ENCODE data around the gene XPOT. TPM values are rescaled to one million over a fixed set of nuclear protein-coding genes. Genes with fewer than 3 reads are reported as not detected.

Gene XPOT
- total RNA-seq, 3 donors from 2014 or later = 41.0 to 71.0 (median 52.7) TPM

DNA sequence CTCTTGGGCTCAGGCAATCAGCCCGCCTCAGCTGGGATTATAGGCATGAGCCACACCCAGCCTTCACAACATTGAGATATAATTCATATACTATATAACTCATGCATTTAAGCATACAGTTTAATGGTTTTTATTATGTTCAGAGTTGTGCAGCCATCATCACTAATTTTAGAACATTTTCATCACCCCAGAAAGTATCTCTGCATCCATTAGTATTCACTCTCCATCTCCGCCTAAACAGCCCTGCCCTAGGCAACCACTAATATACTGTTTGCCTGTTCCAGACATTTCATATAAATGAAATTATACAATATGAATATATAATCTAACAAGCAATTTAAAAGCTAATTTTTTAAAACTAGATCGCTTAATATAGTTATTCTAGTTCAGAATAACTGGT is 82.5 kb downstream of the XPOT start:
- DNase-seq (ENCODE audit: low spot score in 2 of 2) = no peak
- TF ChIP-seq, protein P1, sequence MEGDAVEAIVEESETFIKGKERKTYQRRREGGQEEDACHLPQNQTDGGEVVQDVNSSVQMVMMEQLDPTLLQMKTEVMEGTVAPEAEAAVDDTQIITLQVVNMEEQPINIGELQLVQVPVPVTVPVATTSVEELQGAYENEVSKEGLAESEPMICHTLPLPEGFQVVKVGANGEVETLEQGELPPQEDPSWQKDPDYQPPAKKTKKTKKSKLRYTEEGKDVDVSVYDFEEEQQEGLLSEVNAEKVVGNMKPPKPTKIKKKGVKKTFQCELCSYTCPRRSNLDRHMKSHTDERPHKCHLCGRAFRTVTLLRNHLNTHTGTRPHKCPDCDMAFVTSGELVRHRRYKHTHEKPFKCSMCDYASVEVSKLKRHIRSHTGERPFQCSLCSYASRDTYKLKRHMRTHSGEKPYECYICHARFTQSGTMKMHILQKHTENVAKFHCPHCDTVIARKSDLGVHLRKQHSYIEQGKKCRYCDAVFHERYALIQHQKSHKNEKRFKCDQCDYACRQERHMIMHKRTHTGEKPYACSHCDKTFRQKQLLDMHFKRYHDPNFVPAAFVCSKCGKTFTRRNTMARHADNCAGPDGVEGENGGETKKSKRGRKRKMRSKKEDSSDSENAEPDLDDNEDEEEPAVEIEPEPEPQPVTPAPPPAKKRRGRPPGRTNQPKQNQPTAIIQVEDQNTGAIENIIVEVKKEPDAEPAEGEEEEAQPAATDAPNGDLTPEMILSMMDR (IDR thresholded peaks at IDR 0.05) = no peak
- TF ChIP-seq POLR2AphosphoS5 (IDR thresholded peaks at IDR 0.05) (no peak), POLR2A (IDR thresholded peaks at IDR 0.05) (no peak)
- no peaks in the 10 kb centered on the region for H3K9me3 ChIP-seq
- peaks cover 17% of the 10 kb centered on the region for H3K36me3 ChIP-seq
- H3K4me1 ChIP-seq = no peaks in the 10 kb centered on the region
- H3K27ac ChIP-seq = no peak overlapping the region
- intact Hi-C loops (cut with DNase I; ENCODE audit: low total_unique reads) = no loop called here
- H3K4me3 ChIP-seq = no peak overlapping the region
- H3K27me3 ChIP-seq = no peaks in the 10 kb centered on the region

DNA sequence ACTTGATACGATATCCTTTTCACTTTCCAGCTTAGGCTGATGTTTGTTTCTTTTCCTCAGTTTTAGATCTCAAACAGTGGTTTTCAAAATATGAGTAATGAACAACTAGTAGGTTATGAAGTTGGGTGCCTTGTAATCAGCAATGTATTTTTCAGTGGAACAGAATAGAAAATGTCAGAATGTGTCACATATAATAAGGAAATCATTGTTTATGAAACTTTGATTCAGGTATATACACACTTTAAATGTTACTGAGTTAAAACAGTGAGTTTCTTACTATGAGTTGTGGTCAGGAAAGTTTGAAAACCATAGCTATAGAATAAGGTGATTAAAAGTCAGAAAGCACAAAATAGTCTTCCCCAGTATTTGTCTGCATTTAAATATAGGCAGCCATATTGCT is 87.5 kb downstream of the XPOT start:
- no peak overlapping the region for H3K4me3 ChIP-seq
- H3K27me3 ChIP-seq = no peaks in the 10 kb centered on the region
- H3K36me3 ChIP-seq = peaks cover 12% of the 10 kb centered on the region
- no peak for DNase-seq (ENCODE audit: low spot score in 2 of 2)
- TF ChIP-seq POLR2AphosphoS5 (IDR thresholded peaks at IDR 0.05) = no peak
- TF ChIP-seq, protein P1 (IDR thresholded peaks at IDR 0.05) = no peak
- TF ChIP-seq POLR2A (IDR thresholded peaks at IDR 0.05) = no peak
- no peaks in the 10 kb centered on the region for H3K4me1 ChIP-seq
- H3K27ac ChIP-seq = no peak overlapping the region
- intact Hi-C loops (cut with DNase I; ENCODE audit: low total_unique reads) = no loop called here
- no peaks in the 10 kb centered on the region for H3K9me3 ChIP-seq

DNA sequence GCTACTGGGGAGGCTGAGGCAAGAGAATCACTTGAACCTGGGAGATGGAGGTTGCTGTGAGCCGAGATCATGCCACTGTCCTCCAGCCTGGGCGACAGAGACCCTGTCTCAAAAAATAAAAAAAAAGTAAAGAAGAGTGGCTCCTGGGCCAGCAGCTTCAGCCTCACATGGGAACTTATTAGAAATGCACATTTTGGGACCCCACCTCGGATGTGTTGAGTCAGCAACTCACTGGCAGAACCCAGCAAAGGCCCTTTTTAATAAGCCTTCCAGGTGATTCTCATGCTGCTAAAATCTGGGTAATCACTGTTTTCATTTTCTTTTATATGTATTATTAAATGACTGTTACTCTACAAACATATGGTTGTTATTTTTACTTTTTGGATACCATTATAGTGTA is 89.3 kb downstream of the XPOT start:
- H3K36me3 ChIP-seq = peaks cover 12% of the 10 kb centered on the region
- no peaks in the 10 kb centered on the region for H3K4me1 ChIP-seq
- no peak overlapping the region for H3K4me3 ChIP-seq
- no peaks in the 10 kb centered on the region for H3K27me3 ChIP-seq
- no peak overlapping the region for H3K27ac ChIP-seq
- DNase-seq (ENCODE audit: low spot score in 2 of 2) = no peak
- intact Hi-C loops (cut with DNase I; ENCODE audit: low total_unique reads) = no loop called here
- no peaks in the 10 kb centered on the region for H3K9me3 ChIP-seq
- no peak for TF ChIP-seq POLR2A (IDR thresholded peaks at IDR 0.05)
- no peak for TF ChIP-seq POLR2AphosphoS5 (IDR thresholded peaks at IDR 0.05)
- TF ChIP-seq, protein P1 (IDR thresholded peaks at IDR 0.05) = no peak

DNA sequence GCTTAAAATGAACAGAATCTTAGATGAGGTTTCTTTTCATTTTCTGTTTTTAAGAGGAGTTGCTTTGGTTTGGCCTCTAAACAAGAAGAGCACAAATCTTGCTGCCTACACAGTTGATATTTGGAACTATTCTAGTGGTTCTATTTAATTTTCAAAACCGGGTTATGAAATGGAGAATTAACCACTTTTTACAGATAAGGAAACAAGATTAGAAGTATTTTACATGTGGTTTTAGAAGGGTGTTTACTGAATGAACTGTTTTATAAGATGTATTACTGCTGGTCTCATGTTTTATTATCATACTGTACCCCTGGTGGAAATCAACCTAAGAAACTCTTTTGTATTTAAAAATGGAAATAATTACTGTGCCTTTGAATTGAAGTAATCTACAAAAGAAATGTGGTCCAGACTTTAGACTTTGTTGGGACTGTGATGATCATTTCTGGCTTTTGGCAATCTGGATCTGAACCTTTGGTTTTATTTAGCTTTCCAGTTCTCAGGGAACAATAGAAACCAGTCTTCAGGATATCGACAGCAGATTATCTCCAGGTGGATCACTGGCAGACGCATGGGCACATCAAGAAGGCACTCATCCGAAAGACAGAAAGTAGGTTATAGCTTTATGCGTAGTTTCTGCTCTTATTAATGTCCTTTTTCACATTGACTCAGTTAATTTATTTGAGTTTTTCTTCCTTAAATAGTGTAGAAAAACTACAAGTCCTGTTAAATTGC is 91.0 kb downstream of the XPOT start:
- Histone ChIP-seq H3K27ac (no peak overlapping the region), H3K27me3 (no peaks in the 10 kb centered on the region), H3K4me1 (no peaks in the 10 kb centered on the region), H3K4me3 (no peak overlapping the region), H3K36me3 (peaks cover 10% of the 10 kb centered on the region), H3K9me3 (no peaks in the 10 kb centered on the region)
- no peak for DNase-seq (ENCODE audit: low spot score in 2 of 2)
- intact Hi-C loops (cut with DNase I; ENCODE audit: low total_unique reads) = no loop called here
- TF ChIP-seq POLR2AphosphoS5 (IDR thresholded peaks at IDR 0.05) (no peak), POLR2A (IDR thresholded peaks at IDR 0.05) (no peak)
- TF ChIP-seq, protein P1 (IDR thresholded peaks at IDR 0.05) = no peak

DNA sequence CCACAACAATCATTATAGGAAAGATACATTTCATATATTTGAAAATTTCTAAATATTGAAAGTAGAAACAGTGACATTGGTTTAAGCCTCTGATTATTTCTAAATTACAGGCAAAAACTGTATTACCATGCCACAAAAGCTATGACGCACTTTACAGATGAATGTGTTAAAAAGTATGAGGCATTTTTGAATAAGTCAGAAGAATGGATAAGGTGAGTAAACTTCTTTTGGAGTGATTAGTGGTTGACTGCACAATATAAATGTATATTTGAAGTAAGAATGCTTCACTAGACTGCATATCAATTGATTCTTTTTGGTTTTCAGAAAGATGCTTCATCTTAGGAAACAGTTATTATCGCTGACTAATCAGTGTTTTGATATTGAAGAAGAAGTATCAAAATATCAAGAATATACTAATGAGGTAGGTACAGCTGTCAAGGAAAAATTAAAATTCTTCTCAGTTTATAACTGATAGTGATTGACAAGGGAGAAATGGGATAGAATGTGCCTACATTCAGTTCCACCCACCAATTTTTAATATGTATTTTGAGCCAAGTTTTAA is 92.7 kb downstream of the XPOT start:
- Histone ChIP-seq H3K27ac (no peak overlapping the region), H3K27me3 (no peaks in the 10 kb centered on the region)
- intact Hi-C loops (cut with DNase I; ENCODE audit: low total_unique reads) = no loop called here

More for the DNA sequence above, 92.7 kb downstream of the XPOT start:
- Histone ChIP-seq H3K4me1 (no peaks in the 10 kb centered on the region), H3K4me3 (no peak overlapping the region), H3K9me3 (no peaks in the 10 kb centered on the region), H3K36me3 (no peaks in the 10 kb centered on the region)
- TF ChIP-seq POLR2A (IDR thresholded peaks at IDR 0.05) = no peak
- no peak for TF ChIP-seq POLR2AphosphoS5 (IDR thresholded peaks at IDR 0.05)
- TF ChIP-seq, protein P1 (IDR thresholded peaks at IDR 0.05) = no peak
- no peak for DNase-seq (ENCODE audit: low spot score in 2 of 2)
